ENCODE measurements around the gene PAFAH1B2.
"Not testable (repeated sequence)": the region's sequence is repeated elsewhere in the genome, so short reads cannot be mapped to it uniquely, and the experiment has no call there.

The PAFAH1B2 gene

GRCh38 chr11:117110294-117110950 is 33.7 kb upstream of the PAFAH1B2 start:
- H3K4me3 ChIP-seq (ENCODE audit: low read length): no peak overlapping the region
- H3K27me3 ChIP-seq (ENCODE audit: control insufficient read depth, insufficient read depth, low read length): no peaks in the 10 kb centered on the region
- no peak overlapping the region for H3K9ac ChIP-seq (ENCODE audit: low read length)
- no peaks in the 10 kb centered on the region for H3K36me3 ChIP-seq (ENCODE audit: control insufficient read depth, insufficient read depth, low read length)
- H3K27ac ChIP-seq (ENCODE audit: low read depth, low read length): no peak overlapping the region
- no peaks in the 10 kb centered on the region for H3K4me1 ChIP-seq (ENCODE audit: control insufficient read depth, insufficient read depth, low read length)

GRCh38 chr11:117112497-117112896 is 31.6 kb upstream of the PAFAH1B2 start:
- H3K4me3 ChIP-seq (ENCODE audit: low read length); H3K9ac ChIP-seq (ENCODE audit: low read length); H3K36me3 ChIP-seq (ENCODE audit: control insufficient read depth, insufficient read depth, low read length); H3K27me3 ChIP-seq (ENCODE audit: control insufficient read depth, insufficient read depth, low read length); H3K4me1 ChIP-seq (ENCODE audit: control insufficient read depth, insufficient read depth, low read length); H3K27ac ChIP-seq (ENCODE audit: low read depth, low read length): not testable (repeated sequence)

GRCh38 chr11:117112939-117113338 is 31.1 kb upstream of the PAFAH1B2 start:
- H3K36me3 ChIP-seq (ENCODE audit: control insufficient read depth, insufficient read depth, low read length); H3K9ac ChIP-seq (ENCODE audit: low read length); H3K4me1 ChIP-seq (ENCODE audit: control insufficient read depth, insufficient read depth, low read length); H3K27ac ChIP-seq (ENCODE audit: low read depth, low read length); H3K4me3 ChIP-seq (ENCODE audit: low read length); H3K27me3 ChIP-seq (ENCODE audit: control insufficient read depth, insufficient read depth, low read length): not testable (repeated sequence)

GRCh38 chr11:117117681-117118080 is 26.4 kb upstream of the PAFAH1B2 start:
- Histone ChIP-seq H3K4me1 (ENCODE audit: control insufficient read depth, insufficient read depth, low read length) (no peaks in the 10 kb centered on the region), H3K27ac (ENCODE audit: low read depth, low read length) (no peak overlapping the region), H3K9ac (ENCODE audit: low read length) (no peak overlapping the region), H3K36me3 (ENCODE audit: control insufficient read depth, insufficient read depth, low read length) (no peaks in the 10 kb centered on the region), H3K4me3 (ENCODE audit: low read length) (no peak overlapping the region), H3K27me3 (ENCODE audit: control insufficient read depth, insufficient read depth, low read length) (no peaks in the 10 kb centered on the region)

GRCh38 chr11:117121176-117121575 is 22.9 kb upstream of the PAFAH1B2 start:
- no peak overlapping the region for H3K4me3 ChIP-seq (ENCODE audit: low read length)
- no peak overlapping the region for H3K9ac ChIP-seq (ENCODE audit: low read length)
- H3K27me3 ChIP-seq (ENCODE audit: control insufficient read depth, insufficient read depth, low read length): no peaks in the 10 kb centered on the region
- H3K36me3 ChIP-seq (ENCODE audit: control insufficient read depth, insufficient read depth, low read length): no peaks in the 10 kb centered on the region
- H3K27ac ChIP-seq (ENCODE audit: low read depth, low read length): no peak overlapping the region
- no peaks in the 10 kb centered on the region for H3K4me1 ChIP-seq (ENCODE audit: control insufficient read depth, insufficient read depth, low read length)

- Histone ChIP-seq H3K4me1 (ENCODE audit: control insufficient read depth, insufficient read depth, low read length) (no peaks in the 10 kb centered on the region), H3K27me3 (ENCODE audit: control insufficient read depth, insufficient read depth, low read length) (no peaks in the 10 kb centered on the region), H3K4me3 (ENCODE audit: low read length) (no peak overlapping the region), H3K27ac (ENCODE audit: low read depth, low read length) (no peak overlapping the region), H3K36me3 (ENCODE audit: control insufficient read depth, insufficient read depth, low read length) (no peaks in the 10 kb centered on the region), H3K9ac (ENCODE audit: low read length) (no peak overlapping the region)
Observed at GRCh38 chr11:117122556-117122955, 21.5 kb upstream of the PAFAH1B2 start.

GRCh38 chr11:117126223-117126965 is 17.7 kb upstream of the PAFAH1B2 start:
- Histone ChIP-seq H3K9ac (ENCODE audit: low read length) (no peak overlapping the region), H3K36me3 (ENCODE audit: control insufficient read depth, insufficient read depth, low read length) (no peaks in the 10 kb centered on the region), H3K27ac (ENCODE audit: low read depth, low read length) (no peak overlapping the region), H3K4me3 (ENCODE audit: low read length) (no peak overlapping the region), H3K4me1 (ENCODE audit: control insufficient read depth, insufficient read depth, low read length) (no peaks in the 10 kb centered on the region), H3K27me3 (ENCODE audit: control insufficient read depth, insufficient read depth, low read length) (no peaks in the 10 kb centered on the region)

- H3K9ac ChIP-seq (ENCODE audit: low read length): no peak overlapping the region
- H3K36me3 ChIP-seq (ENCODE audit: control insufficient read depth, insufficient read depth, low read length): no peaks in the 10 kb centered on the region
- H3K4me3 ChIP-seq (ENCODE audit: low read length): no peak overlapping the region
- no peak overlapping the region for H3K27ac ChIP-seq (ENCODE audit: low read depth, low read length)
- no peaks in the 10 kb centered on the region for H3K4me1 ChIP-seq (ENCODE audit: control insufficient read depth, insufficient read depth, low read length)
- no peaks in the 10 kb centered on the region for H3K27me3 ChIP-seq (ENCODE audit: control insufficient read depth, insufficient read depth, low read length)
Observed at GRCh38 chr11:117127171-117127901, 16.8 kb upstream of the PAFAH1B2 start.

- H3K36me3 ChIP-seq (ENCODE audit: control insufficient read depth, insufficient read depth, low read length): no peaks in the 10 kb centered on the region
- H3K27ac ChIP-seq (ENCODE audit: low read depth, low read length): no peak overlapping the region
- H3K9ac ChIP-seq (ENCODE audit: low read length): no peak overlapping the region
- H3K4me1 ChIP-seq (ENCODE audit: control insufficient read depth, insufficient read depth, low read length): no peaks in the 10 kb centered on the region
- H3K27me3 ChIP-seq (ENCODE audit: control insufficient read depth, insufficient read depth, low read length): no peaks in the 10 kb centered on the region
- H3K4me3 ChIP-seq (ENCODE audit: low read length): no peak overlapping the region
Observed at GRCh38 chr11:117128289-117128688, 15.8 kb upstream of the PAFAH1B2 start.

- not testable (repeated sequence) for H3K27ac ChIP-seq (ENCODE audit: low read depth, low read length); H3K36me3 ChIP-seq (ENCODE audit: control insufficient read depth, insufficient read depth, low read length); H3K4me3 ChIP-seq (ENCODE audit: low read length); H3K9ac ChIP-seq (ENCODE audit: low read length); H3K4me1 ChIP-seq (ENCODE audit: control insufficient read depth, insufficient read depth, low read length); H3K27me3 ChIP-seq (ENCODE audit: control insufficient read depth, insufficient read depth, low read length)
Observed at GRCh38 chr11:117130396-117130795, 13.7 kb upstream of the PAFAH1B2 start.

GRCh38 chr11:117130879-117131278 is 13.2 kb upstream of the PAFAH1B2 start:
- H3K4me3 ChIP-seq (ENCODE audit: low read length): no peak overlapping the region
- H3K36me3 ChIP-seq (ENCODE audit: control insufficient read depth, insufficient read depth, low read length): no peaks in the 10 kb centered on the region
- H3K9ac ChIP-seq (ENCODE audit: low read length): no peak overlapping the region
- H3K27me3 ChIP-seq (ENCODE audit: control insufficient read depth, insufficient read depth, low read length): no peaks in the 10 kb centered on the region
- no peak overlapping the region for H3K27ac ChIP-seq (ENCODE audit: low read depth, low read length)
- H3K4me1 ChIP-seq (ENCODE audit: control insufficient read depth, insufficient read depth, low read length): no peaks in the 10 kb centered on the region

GRCh38 chr11:117134431-117134830 is 9.7 kb upstream of the PAFAH1B2 start:
- H3K4me1 ChIP-seq (ENCODE audit: control insufficient read depth, insufficient read depth, low read length): no peaks in the 10 kb centered on the region
- H3K27ac ChIP-seq (ENCODE audit: low read depth, low read length): no peak overlapping the region
- no peaks in the 10 kb centered on the region for H3K27me3 ChIP-seq (ENCODE audit: control insufficient read depth, insufficient read depth, low read length)
- no peak overlapping the region for H3K9ac ChIP-seq (ENCODE audit: low read length)
- no peak overlapping the region for H3K4me3 ChIP-seq (ENCODE audit: low read length)
- no peaks in the 10 kb centered on the region for H3K36me3 ChIP-seq (ENCODE audit: control insufficient read depth, insufficient read depth, low read length)
